Choroid plexus epithelial cell (primary cell): Measurements from ENCODE around the gene QSOX2.
A peak's percentile ranks its signal among the peaks of the same experiment; 100 is the strongest.
"Not testable (repeated sequence)": the region's sequence is repeated elsewhere in the genome, so short reads cannot be mapped to it uniquely, and the experiment has no call there.

Experiments used
- DNase-seq: peaks from one replicate; pipeline ENCODE4 v3.0.0-alpha.2; 2010; ENCODE audit warnings: low read depth
- H3K4me3 ChIP-seq: 2 replicates; pipeline ENCODE4 v1.5.1; 2011; ENCODE audit warnings: low read depth, mild to moderate bottlenecking, control low read depth, low read length, moderate library complexity
- CTCF ChIP-seq: conservative IDR thresholded peaks from 2 replicates; pipeline ENCODE4 v1.5.1; 2011; ENCODE audit warnings: low read depth, mild to moderate bottlenecking, control low read depth, inconsistent platforms, low read length, moderate library complexity

Gene QSOX2

GRCh38 chr9:136267261-136268111 is 21.9 kb upstream of the QSOX2 start:
- peak; percentile 50 for TF ChIP-seq CTCF
- peak overlapping the region; percentile 61 for H3K4me3 ChIP-seq
- DNase-seq = peak; percentile 89

GRCh38 chr9:136266641-136267040 is 21.0 kb upstream of the QSOX2 start:
- DNase-seq, H3K4me3 ChIP-seq: not testable (repeated sequence)

- no peak for DNase-seq
- H3K4me3 ChIP-seq = no peak overlapping the region
- TF ChIP-seq CTCF = no peak
These were observed 20.1 kb upstream of the QSOX2 start for GRCh38 chr9:136265561-136266355.

- TF ChIP-seq CTCF = no peak
- no peak overlapping the region for H3K4me3 ChIP-seq
- DNase-seq = no peak
These were observed 19.1 kb upstream of the QSOX2 start for GRCh38 chr9:136264441-136265405.

- TF ChIP-seq CTCF = peak; percentile 24
- no peak overlapping the region for H3K4me3 ChIP-seq
- no peak for DNase-seq
These were observed 18.4 kb upstream of the QSOX2 start for GRCh38 chr9:136264031-136264430.

- no peak for DNase-seq
- no peak for TF ChIP-seq CTCF
- no peak overlapping the region for H3K4me3 ChIP-seq
These were observed 17.1 kb upstream of the QSOX2 start for GRCh38 chr9:136262671-136263178.
